IPS DF 4.7 (cell line): ENCODE measurements around the gene RNF224.

Experiments used
- DNase-seq: peaks from one replicate; pipeline ENCODE4 v3.0.0-alpha.2; 2013; ENCODE audit warnings: low spot score; ENCODE audit errors: extremely low read depth

The RNF224 gene

DNA sequence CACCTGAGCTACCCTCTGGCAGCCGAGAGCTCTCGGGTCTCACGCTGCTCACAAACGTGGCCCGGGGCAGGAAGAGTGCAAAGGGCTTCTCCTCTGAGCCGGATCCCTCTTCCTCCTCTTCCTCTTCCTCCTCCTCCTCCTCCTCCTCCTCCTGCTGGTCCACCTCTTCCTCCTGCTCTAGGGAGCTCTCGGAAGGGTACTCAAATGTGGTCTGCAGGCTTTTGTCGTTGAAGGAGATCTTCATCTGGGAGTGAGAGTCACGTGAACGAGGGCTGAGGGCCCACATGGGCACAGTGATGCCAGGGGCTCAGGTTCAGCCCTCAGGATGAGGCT lies 34.9 kb upstream of the RNF224 start:
- DNase-seq = no peak

DNA sequence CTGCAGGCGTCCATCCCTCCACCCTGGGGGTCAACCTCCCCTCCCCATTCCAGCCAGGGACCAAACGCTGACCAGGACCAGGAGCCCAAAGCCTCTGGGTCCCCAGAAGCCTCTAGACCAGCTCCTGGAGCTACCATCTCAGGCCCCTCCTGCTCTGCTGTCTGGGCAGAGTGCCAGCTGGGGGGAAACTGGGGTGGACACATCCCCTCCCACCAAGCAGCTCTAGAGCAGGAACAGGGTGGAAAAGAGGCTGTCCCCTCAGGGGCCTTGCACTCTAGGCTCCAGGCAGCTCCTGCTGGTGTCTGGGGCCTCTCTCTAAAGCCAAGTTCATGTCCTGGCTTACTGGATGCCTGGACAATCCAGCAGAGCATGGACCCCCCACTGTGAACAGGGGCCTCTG lies 34.4 kb upstream of the RNF224 start:
- no peak for DNase-seq

DNA sequence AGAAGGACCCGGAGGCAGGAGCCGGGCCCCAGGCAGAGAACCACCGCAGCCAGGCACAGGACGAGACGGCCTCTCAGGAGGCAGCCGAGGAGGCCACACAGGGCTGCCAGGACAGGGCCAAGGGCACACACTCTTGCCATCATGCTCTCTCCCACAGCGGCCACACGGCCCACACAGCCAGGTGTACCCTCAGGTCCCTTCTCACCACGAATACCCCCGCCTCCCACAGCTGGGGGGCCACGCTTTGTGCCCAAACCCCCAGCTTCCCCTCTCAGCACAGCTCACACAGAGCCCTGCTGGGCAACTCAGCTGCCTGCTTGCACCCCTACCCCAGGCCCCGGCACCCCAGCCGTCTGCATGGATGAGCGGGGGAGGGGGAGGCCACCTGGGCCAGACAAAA lies 33.5 kb upstream of the RNF224 start:
- DNase-seq = no peak

DNA sequence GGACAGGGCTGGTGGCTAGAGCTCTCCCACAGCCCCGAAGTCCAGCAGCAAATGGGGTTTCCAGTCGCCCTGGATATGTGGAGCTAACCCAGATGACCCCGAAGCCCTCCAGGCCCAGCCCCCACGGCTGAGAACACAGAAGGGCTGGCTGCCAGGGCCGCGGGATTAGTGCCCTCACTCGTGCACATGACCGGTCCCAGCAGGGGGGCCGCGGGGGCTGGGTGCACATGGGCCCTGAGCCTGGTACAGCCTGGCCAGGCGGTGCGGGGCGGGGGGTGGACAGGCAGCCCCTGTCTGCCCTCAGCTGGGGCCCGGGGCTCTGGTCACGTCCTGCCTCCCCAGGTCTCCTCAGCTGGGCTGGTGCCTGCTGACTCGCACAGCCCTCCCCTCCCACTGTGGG lies 32.9 kb upstream of the RNF224 start:
- no peak for DNase-seq

DNA sequence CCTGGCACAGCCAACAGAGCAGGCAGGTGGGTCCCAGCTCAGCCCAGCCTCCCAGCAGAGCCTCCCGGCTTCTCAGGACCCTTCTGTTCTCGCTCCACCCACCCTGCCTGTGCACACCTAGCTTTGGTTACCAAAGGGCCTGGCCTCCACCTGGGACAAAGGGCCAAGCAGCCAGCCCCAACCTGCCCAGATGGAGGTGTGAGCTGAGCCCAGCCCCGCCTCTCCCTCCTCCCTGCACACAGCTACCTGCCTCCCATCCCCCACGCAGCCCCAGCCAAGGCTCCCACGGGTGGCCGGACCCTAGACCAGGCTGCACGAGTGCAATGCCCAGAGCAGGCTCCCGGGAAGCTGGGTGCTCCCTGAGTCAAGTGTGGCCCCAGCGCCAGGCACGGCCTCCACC lies 32.4 kb upstream of the RNF224 start:
- no peak for DNase-seq

DNA sequence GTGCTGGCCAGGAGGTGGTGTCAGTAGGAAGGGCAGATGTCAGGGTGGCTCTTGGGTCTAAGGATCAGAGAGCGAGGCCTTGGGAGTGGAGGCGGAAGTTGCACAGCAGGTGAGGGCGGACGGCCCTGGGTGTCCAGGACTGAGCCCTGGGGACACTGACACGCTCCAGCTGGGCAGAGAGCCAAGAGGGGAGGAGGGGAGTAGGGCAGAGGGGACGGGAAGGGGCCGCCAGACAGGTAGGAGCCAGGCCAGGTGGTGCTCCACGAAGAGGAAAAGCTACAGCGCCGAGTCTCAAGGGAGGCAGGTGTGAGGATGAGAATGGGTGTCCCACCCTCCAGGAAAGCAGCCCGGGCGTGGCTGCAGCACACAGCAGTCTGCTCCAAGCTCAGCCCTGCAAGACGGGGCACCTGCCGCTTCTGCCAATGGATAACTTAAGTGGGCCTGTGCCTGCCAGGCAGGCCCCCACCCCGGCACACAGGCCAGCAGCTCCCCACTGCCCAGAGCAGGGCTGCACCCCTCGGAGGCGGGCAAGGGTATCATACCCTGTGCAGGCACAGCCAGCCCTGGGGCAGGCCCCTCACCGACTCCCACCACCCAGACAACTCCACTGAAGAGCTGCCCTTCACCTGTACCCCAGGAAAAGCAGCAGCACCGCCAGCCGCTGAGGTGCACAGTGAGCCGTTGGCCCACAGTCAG lies 31.6 kb upstream of the RNF224 start:
- no peak for DNase-seq

DNA sequence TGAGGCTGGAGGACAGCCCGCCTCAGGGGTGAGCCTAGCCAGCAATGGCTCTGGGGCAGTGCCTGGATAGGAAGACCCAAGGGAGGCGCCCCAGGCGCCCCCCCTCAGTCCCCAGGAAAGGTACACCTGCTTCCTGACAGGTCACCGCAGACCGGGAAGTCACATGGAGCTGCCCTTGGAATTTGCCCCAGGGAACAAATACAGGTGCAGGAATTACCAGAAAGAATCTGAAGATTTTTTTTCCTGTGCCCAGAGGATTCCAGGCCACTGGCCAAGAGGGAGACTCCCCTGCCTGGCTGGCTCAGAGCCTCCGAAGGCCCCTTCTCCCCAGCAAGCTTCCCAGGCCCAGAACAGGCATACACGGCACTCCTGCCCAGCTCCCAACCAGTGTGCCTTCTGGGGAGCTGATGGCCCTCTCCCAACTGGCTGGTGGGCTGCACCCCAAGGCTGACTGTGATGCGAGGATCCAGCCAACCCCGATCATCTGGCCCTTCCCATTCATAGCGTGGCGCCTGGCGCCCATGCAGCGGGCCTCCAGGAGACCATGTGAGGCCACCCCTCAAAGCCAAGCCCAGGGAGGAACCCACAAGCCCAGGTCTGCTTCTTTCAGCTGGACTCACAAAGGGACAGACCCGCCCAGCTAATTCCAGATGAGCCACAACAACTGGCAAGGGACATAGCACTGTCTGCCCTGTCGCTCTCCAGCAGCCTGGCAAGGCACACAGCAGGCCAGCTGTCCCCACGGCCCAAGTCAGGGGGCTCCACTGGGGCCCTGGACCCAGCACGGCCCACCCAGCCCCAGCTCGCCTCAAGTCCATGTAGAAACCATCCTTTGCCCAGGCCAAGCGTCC lies 29.0 kb upstream of the RNF224 start:
- DNase-seq = no peak

DNA sequence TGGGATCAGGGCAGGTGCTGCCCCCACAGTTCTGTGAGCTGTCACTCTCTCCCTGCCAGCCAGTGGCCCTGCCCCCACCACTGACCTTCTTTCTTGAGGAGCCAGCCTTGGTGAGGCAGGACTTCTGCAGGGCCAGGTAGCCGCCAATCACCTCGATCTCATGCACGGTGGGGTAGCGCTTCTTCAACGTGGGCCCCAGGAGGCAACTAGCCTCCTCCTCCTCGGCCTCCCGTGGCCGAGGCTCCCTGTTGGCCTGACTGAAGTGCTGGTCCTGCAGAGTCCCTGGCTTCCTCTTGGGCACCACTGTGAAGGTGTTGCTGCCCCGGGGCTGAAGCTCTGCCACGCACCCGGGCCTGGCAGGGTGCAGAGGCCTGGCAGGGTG lies 28.4 kb upstream of the RNF224 start:
- no peak for DNase-seq

DNA sequence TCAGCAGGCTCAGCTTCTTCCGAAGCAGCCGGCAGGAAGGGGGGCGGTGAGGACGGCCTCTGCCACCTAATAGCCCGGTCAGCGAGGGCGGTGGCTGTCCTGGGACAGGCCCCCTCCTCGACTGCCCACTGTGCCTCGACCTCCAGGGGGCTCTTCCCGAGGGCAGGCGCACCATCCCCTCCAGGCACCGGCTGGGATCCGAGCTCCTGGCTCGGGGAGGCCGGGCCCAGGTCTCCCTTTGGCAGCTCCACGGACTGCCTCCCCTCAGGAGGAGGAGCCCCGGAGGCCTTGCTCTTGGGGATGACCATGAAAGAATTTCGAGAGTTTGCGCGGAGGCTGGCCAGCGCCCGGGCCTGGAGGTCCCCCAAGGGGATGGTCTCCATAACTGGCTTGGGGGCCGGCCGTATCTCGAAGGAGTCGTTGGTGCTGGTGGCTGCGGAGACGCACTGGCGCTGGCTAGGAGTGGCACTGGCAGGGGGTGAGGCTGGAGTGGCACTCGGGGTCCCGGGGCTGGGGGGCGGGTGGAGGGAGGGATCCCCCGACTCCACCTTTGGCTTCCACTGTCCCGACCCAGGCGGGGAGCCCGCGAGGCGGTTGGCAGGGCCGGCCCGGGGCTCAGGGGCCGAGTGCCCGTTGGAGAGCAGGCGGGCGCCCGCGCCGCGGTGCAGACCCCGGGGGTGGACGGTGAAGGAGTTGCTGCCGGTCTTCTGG lies 27.7 kb upstream of the RNF224 start:
- DNase-seq = no peak

DNA sequence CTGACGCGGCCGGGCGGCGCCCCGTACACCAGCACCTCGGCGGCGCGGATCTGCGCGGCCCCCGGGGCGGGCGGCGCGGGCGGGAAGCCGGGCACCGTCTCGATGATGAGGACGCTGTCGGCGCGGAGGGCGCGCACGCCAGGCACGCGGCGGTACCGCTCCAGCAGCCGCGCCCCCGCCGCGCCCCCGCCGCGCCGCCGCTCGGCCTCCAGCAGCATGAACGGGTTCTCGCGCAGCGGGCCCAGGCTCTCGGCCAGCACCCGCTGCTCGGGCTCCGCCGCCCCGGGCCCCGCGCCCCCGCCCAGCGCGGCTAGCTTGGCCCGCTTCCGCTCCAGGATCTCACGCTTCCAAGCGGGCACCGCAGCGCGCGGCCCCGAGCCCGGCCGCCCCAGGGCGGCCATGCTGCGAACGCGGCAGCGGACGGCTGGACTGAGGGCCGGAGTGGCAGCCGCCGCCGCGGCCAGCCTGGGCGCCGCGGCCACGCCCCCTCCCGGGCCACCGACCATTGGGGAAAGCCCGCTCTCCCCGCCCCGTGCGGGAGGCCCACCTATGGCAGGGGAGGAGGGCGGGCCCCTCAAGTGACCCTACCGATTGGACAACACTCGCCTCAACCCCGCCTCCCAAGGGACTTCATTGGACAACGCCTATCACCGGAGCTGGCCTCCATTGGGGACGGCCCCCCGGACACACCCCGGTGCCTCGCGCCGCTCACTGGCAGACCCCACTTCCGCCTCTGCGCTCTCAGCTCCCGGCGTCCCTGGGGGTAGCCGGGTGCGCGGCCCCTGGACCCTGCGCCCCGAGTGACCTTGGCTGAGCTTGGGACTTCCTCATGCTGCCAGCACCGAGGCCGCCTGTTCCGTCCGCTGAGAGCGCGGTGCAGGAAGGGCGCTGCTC lies 26.7 kb upstream of the RNF224 start, which contains the start of gene TPRN:
Gene TPRN (minus strand): TSS at position 431 of the 894 bp plus-strand sequence. CDS start 30 bp downstream, at position 401.
- DNase-seq = peak; percentile 89

DNA sequence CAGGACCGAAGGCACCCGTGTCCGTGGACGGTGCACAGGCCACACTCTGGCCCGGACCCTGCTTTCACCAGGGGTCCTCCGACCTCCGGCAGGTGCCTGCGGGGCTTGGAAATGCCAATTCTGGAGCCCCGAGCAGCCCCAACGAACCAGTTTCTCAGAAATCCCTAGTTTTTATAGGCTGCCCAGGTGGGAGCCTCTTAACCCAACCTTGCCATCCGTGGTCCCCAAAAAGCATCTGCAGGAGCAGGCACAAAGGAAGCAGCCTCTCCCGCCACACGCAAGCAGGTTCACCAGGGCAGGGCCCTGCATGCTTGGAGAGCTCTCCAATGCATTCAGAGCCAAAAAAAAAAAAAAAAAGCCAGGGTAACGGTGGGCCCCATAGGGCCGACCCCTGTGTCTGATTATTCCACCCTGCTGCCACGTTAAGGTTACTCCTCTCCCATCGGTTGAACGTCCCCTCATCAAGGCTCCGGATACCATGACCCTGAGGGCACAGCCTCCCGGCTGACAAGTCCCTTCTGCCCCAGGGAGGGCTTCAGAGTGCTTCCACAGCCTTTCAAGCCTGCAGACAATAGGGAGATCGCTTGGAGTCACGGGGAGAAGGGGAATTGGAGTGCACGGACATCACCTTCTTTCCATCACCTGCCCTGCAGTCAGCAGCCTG lies 26.0 kb upstream of the RNF224 start:
- DNase-seq = no peak

DNA sequence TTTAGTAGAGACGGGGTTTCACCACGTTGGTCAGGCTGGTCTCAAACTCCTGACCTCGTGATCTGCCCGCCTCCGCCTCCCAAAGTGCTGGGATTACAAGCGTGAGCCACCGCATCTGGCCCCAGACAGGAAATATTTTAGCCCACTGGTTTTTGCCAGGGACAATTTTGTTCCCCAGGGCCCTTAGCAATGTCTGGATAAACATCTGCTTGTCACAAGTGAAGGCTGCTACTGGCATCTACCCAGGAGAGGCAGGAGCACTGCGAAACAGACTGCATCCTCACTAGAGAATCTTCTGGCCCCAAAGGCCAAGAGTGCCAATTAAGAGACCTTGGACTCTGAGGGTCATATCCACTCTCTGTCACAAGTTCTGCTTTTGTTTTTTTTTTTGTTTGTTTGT lies 24.3 kb upstream of the RNF224 start:
- DNase-seq = no peak

DNA sequence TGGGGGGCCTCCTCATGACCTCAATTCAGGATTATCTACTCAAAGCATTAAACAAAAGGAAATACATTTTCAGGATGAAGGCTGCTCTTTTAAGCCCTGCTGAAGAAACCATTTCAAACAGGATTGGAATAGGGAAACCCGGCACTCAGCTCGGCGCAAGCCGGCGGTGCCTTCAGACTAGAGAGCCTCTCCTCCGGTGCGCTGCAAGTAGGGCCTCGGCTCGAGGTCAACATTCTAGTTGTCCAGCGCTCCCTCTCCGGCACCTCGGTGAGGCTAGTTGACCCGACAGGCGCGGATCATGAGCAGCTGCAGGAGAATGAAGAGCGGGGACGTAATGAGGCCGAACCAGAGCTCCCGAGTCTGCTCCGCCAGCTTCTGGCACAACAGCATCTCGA lies 22.6 kb upstream of the RNF224 start:
- no peak for DNase-seq

DNA sequence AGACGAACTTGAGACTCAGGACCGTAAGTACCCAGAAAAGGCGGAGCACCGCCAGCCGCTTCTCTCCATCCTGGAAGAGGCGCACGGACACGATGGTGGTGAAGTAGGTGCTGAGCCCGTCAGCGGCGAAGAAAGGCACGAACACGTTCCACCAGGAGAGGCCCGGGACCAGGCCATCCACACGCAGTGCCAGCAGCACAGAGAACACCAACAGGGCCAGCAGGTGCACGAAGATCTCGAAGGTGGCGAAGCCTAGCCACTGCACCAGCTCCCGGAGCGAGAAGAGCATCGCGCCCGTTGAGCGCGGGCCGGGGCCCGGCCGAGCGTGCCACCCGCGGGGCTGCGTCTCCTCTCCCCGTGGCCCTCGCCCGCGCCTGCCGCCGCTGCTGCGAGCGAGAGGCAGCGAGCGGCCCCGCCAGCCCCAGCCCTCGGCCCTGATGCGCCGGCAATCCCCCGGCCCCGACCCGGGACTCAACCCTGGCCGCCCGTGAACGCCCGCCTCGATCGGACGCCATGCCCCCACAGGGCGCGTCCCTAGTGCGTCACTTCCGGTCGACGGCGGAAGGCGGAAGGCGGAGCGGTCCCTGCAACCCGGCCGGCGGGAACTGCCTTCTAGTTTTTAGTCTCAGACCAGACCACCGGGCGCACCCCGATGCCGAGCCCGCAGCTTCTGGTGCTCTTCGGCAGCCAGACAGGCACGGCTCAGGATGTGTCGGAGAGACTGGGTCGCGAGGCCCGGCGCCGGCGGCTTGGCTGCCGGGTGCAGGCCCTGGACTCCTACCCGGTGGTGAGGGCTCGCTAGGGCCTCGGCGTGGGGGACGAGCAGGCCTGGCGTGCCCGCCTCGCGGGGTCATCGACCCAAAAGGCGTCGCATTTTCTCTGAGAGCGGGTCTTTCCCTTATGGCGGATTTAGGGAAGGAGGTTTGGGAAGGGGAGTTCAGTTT lies 21.9 kb upstream of the RNF224 start, which contains the start of the genes NDOR1 and TMEM203:
Gene NDOR1 (plus strand): TSS at position 575 of the 944 bp plus-strand sequence. CDS start 78 bp downstream, at position 653.
Gene TMEM203 (minus strand): TSS at position 523 of the 944 bp plus-strand sequence. CDS start 234 bp downstream, at position 289.
- DNase-seq = no peak

DNA sequence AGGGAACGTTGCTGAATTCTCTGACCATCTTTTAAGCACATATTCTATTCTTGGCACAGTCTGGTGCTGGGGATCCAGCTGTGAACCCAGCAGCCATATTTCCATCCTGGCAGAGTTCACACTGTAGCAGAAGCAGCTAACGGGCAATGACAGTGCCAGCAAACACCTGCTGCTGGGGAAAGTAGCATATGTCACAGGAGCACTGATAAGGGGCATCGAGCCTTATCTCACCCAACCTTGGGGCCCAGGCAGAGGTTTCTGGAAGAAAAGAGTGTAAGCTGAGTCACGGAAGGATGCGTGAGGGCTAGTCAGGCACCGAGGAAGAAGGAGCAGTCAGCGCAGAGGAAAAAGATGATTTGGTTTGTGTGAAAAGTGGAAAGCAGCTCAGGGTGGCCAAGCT lies 20.7 kb upstream of the RNF224 start:
- DNase-seq = no peak

DNA sequence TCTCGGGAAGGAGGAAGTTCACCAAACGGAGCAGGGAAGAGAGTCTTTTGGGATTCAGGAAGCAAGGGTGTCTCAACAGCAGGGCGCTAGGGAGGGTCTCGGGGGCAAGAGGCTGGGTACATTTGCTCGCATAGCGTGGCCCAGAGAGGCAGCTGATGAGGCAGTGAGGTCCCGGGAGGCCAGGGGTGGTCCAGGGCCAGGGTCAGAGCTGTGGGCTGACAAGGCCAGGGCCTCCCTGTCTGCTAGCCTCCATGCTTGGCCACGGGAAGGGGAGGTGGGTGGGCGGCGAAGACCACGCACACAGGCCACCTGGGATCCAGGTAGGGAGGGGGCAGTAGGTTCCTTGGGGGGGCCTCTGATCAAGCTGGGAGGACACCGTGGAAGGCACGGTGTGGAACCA lies 15.8 kb upstream of the RNF224 start:
- no peak for DNase-seq

DNA sequence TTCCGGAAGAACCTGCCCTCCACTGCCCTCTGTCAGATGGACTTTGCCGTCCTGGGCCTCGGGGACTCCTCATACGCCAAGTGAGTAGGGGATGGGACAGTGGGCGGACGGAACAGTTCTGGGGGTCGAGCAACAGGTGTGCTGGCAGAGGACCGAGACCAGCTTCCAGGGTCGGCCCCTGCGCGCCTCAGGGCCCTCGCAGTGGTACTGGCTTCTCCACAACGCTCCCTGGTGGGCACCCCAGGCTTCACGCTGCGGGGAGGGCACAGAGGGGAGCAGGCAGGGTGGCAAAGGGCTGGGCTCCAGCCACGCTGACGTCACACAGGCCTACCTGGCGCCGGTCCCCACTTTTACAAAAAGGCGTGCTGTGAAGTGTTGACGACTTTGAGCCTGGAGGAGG lies 14.8 kb upstream of the RNF224 start:
- no peak for DNase-seq

DNA sequence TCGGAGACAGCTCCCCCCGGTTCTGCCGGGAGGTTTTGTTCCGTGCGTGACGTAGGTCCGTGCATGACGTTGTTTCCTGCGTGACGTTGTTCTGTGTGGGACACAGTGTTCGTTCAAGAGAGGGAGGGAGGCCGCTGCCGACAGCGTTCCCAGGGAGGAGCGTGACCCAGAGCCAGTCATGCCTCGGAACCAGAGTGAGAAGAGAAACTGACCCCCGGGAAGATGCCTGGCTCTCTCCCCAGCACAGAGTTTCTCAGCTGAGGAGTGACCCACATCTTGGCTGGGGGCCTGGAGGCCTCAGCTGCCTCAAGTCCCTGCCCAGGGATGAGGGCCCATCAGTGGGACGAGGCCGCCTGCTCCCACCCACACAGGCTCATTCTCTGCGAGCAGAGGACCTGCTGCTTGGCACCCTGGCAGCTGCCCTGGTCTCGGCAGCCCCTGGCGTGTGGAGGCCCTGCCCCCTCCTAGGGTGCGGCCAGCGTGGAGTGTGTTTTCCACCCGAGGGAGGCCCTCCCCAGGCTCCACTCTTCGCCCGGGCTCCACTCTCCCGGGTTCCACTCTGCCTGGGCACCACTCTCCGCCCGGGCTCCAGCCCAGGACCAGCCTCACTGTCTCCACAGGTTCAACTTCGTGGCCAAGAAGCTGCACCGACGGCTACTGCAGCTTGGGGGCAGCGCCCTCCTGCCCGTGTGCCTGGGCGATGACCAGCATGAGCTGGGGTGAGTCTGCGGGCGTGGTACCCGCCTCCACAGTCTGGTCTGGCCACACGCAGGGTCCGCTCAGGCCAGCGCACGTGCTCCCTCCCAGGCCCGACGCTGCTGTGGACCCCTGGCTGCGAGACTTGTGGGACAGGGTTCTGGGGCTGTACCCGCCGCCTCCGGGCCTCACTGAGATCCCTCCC lies 13.9 kb upstream of the RNF224 start:
- no peak for DNase-seq
